SK-N-MC (cell line): Measurements from ENCODE around the gene BCL10.

Experiments
- DNase-seq: peaks from one replicate; pipeline ENCODE4 v3.0.0-alpha.2; 2011; ENCODE audit warnings: low read depth, low spot score
- H3K27ac ChIP-seq: fragments of 200-600 bp; sonication (generic); 2 replicates; pipeline ENCODE4 v1.5.1; 2016; ENCODE audit warnings: mixed run types
- H3K36me3 ChIP-seq: fragments of 200-600 bp; sonication (generic); 2 replicates; pipeline ENCODE4 v1.6.1; 2017; ENCODE audit warnings: antibody characterized with exemption, low read length, mixed read lengths; ENCODE audit not compliant: insufficient read depth
- H3K4me3 ChIP-seq: fragments of 200-600 bp; sonication (generic); 2 replicates; pipeline ENCODE4 v1.5.1; 2016
- H3K9ac ChIP-seq: fragments of 200-600 bp; sonication (generic); 2 replicates; pipeline ENCODE4 v1.8.0; 2017; ENCODE audit warnings: mixed run types, mixed read lengths; ENCODE audit not compliant: insufficient read length
- H3K9me3 ChIP-seq: fragments of 200-600 bp; sonication (generic); 2 replicates; pipeline ENCODE4 v1.6.1; 2017; ENCODE audit warnings: low read depth, mild to moderate bottlenecking, antibody characterized with exemption, low read length, moderate library complexity, mixed read lengths
- EZH2 ChIP-seq: fragments of 200-600 bp; sonication (generic); IDR thresholded peaks from one replicate; pipeline ENCODE4 v1.6.1; 2017; ENCODE audit warnings: antibody characterized with exemption
- FOXP2 ChIP-seq: optimal IDR thresholded peaks from 2 replicates; pipeline ENCODE3; 2011; ENCODE audit warnings: mild to moderate bottlenecking, moderate library complexity; ENCODE audit not compliant: insufficient read depth; ENCODE audit errors: extremely low read length, control extremely low read depth
- POLR2AphosphoS5 ChIP-seq: IDR thresholded peaks from 2 replicates; pipeline ENCODE4 v1.6.1; 2012; ENCODE audit warnings: mild to moderate bottlenecking, low read depth, low read length, borderline replicate concordance

The BCL10 gene

DNA sequence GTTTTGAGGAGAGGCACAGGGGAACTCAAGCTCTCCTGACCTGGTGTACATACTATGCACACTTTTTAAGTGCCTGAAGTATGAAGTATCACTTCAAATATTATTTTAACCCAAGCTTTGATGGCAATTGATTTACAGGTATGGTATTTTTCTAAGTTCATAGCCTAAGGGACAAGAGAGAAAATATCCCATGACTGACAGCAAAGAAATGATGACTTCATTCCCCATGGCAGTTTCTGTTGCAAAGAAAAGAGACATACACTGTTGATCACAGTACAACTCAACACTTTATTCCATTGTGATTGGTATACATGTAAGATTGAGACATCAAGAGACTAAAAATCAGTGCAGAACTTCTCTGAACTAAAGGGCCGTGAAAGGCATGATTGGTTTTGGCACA is 41.8 kb upstream of the BCL10 start:
- DNase-seq, result no peak

DNA sequence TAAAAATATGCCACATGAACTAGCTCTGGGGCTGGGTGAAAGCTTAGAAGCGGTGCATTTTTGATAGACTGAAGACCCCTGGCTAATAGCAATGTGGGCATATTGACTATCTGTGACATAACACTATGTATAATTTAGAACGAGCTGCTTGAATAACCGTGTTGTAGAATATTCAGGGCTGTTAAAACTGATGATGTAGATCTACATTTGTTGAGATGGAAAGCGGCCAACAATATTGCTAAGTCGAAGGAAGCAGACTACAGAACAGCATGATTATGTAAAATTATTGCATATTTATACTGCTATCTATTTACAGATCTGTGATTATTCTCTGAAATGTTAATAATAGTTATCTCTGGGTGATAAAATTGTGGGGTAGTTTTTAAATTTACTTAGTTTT is 41.1 kb upstream of the BCL10 start:
- Histone ChIP-seq H3K9ac (no peak overlapping the region), H3K9me3 (no peaks in the 10 kb centered on the region)
- TF ChIP-seq EZH2, result no peak
- no peak for TF ChIP-seq FOXP2
- no peak for TF ChIP-seq POLR2AphosphoS5

More for the DNA sequence above, 41.8 kb upstream of the BCL10 start:
- no peaks in the 10 kb centered on the region for H3K9me3 ChIP-seq
- no peak overlapping the region for H3K27ac ChIP-seq
- H3K36me3 ChIP-seq, result no peaks in the 10 kb centered on the region
- TF ChIP-seq FOXP2 (no peak), POLR2AphosphoS5 (no peak), EZH2 (no peak)
- H3K9ac ChIP-seq, result no peak overlapping the region
- no peak overlapping the region for H3K4me3 ChIP-seq

DNA sequence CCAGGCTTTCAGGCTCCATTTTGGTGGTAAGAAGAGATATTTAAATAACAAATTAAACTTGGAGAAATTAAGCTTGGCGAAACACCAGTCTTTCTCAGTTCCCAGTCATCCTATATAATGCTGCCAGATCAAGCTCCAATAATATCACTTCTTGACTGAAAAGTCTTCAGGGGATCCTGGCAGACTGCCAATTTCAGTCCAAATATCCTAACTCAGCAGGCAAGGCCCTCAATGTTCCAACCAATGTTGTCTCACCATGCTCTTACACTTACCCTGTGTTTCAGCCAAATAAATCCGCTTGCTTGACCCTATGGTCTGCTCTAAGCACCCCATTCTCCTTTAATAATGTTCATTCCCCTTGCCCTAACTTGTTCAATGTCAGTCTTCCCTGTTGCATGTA is 39.9 kb upstream of the BCL10 start:
- H3K36me3 ChIP-seq, result no peaks in the 10 kb centered on the region
- no peak overlapping the region for H3K27ac ChIP-seq
- DNase-seq, result peak; percentile 58
- H3K4me3 ChIP-seq, result no peak overlapping the region
- no peak for TF ChIP-seq EZH2
- TF ChIP-seq FOXP2, result no peak
- no peak for TF ChIP-seq POLR2AphosphoS5
- no peak overlapping the region for H3K9ac ChIP-seq
- H3K9me3 ChIP-seq, result no peaks in the 10 kb centered on the region

More for the DNA sequence above, 41.1 kb upstream of the BCL10 start:
- no peaks in the 10 kb centered on the region for H3K36me3 ChIP-seq
- peak overlapping the region; percentile 22; the same call in 1 of the 2 replicates for H3K4me3 ChIP-seq
- DNase-seq, result peak; percentile 53
- H3K27ac ChIP-seq, result no peak overlapping the region

DNA sequence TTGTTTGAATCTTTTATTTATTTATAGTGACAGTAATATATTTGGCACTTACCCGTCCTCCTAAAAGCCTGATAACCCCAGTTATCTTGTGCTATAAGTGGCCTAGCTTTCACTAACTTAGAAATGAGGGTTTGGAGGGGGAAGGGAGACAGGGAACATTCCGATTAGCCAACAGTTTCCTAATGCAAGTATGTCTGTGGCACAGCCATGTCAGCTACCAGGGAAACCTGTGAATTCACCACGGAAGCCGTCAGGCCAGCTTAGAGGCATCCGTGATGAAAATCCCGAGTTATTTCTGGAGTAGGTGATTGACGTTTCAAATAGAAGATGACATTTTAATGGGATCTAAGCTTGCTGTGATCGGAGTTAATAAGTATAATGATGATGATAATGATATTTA is 39.4 kb upstream of the BCL10 start:
- Histone ChIP-seq H3K36me3 (no peaks in the 10 kb centered on the region), H3K9ac (no peak overlapping the region), H3K4me3 (no peak overlapping the region), H3K27ac (no peak overlapping the region), H3K9me3 (no peaks in the 10 kb centered on the region)
- no peak for DNase-seq
- TF ChIP-seq EZH2 (no peak), POLR2AphosphoS5 (no peak), FOXP2 (no peak)

DNA sequence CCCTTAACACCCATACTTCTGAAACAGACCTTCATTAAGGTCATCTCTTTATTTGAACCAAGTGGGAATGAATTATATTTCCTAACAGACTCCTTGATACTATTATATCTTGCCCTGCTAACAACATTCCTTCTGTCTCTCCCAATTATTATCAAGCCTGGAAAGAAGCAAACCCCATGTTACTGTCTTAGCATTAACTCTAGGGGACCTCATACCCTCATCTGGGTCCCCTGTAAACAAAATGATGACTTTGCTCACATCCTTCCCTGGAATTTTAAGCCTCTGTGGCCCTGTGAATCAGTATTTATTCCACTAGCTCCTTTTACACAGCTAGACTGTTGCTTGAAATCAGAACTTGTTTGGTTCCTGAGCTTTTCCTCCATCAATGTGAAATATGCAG is 38.3 kb upstream of the BCL10 start:
- Histone ChIP-seq H3K9me3 (no peaks in the 10 kb centered on the region), H3K4me3 (no peak overlapping the region), H3K27ac (no peak overlapping the region), H3K36me3 (no peaks in the 10 kb centered on the region), H3K9ac (no peak overlapping the region)
- no peak for DNase-seq
- TF ChIP-seq FOXP2 (no peak), POLR2AphosphoS5 (no peak), EZH2 (no peak)

DNA sequence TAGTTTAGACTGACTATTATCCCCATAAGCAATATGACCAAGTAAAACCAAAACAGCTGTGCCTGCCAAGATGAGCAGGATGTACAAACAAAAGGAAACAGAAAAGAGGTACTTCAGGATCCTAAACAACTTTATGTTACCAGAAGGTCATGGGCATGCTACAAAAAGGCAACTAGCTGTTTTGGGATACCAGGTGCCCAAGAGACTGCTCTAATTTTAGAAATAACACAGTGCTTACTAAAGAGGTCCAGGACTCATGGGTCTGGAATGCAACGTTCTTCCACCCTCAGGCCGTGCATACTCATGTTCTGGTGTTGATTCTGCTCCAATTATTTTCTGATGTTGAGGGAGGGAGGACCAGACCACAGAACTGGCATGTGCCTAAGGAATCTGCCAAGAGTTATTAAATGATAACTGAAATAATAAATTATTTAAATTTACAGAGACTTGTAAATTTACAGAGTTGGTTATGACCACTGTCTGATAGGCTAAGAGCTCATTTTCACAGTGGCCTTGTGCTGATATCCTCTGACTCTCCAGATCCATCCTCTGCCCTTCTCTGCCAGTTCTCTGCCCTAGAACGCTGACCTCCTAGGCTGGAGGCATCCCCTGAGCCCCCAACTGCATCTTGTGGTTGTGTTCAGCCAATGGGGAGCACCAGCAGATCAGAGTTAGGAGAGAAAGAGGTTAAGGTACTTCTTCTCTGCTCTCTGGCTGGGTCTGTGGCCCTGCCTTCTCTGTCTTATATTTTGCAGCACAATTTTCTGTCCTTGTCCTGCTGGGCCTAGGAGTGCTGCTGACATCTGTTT is 37.7 kb upstream of the BCL10 start:
- DNase-seq, result no peak
- Histone ChIP-seq H3K27ac (no peak overlapping the region), H3K36me3 (no peaks in the 10 kb centered on the region), H3K4me3 (no peak overlapping the region), H3K9me3 (no peaks in the 10 kb centered on the region), H3K9ac (no peak overlapping the region)
- TF ChIP-seq FOXP2 (no peak), EZH2 (no peak), POLR2AphosphoS5 (no peak)

DNA sequence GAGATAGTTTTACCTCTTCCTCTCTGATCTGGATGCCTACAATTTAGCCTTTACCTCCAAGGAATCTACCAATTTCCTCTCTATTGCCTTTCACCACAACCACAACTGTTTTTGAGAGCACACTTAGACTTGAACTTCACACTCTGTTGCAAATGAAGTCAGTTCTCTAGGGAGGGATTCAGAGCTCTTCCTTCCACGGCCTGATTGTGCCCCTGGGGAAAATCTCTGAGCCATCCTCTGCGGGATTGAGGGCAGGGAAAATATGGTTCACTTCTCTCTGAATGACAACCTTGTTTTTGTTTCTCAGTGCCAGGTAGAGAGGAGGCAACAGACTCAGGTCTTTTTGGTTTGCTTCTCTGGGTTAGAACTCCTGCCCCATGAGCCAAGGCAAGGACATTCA is 35.4 kb upstream of the BCL10 start:
- H3K9ac ChIP-seq, result no peak overlapping the region
- TF ChIP-seq FOXP2 (no peak), EZH2 (no peak), POLR2AphosphoS5 (no peak)
- no peak overlapping the region for H3K4me3 ChIP-seq
- no peaks in the 10 kb centered on the region for H3K9me3 ChIP-seq
- DNase-seq, result no peak
- no peaks in the 10 kb centered on the region for H3K36me3 ChIP-seq
- H3K27ac ChIP-seq, result no peak overlapping the region

DNA sequence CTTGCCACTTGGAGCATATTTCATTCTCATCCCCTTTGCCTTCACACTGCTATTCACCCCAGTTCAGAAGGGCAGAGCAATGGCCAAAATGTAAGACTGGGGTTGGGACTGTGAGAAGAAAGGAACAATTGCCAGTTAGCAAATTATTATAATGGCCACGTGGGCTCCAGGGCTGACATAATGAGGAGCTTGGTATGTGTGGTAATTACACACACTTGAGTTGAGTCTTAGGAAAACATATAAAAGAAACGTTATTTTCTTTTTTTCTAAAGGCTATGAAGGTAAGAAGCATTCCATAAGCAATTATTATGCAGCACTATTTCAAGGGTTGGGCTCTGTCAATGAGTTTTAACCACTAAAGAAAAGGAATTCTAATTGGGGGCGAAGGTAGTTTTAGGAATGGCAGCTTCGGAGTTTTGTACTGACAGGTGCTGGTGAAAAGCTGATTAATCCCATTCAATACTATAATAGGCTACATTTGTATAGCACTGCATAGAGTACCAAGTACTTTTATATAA is 32.5 kb upstream of the BCL10 start:
- no peak for TF ChIP-seq POLR2AphosphoS5
- no peak for TF ChIP-seq EZH2
- TF ChIP-seq FOXP2, result no peak
- no peaks in the 10 kb centered on the region for H3K36me3 ChIP-seq
- H3K27ac ChIP-seq, result no peak overlapping the region
- no peak overlapping the region for H3K9ac ChIP-seq
- H3K9me3 ChIP-seq, result no peaks in the 10 kb centered on the region
- H3K4me3 ChIP-seq, result no peak overlapping the region
- DNase-seq, result no peak
